GM21360 (cell line): ENCODE data around the gene COL27A1.
"Not testable (repeated sequence)": the region's sequence is repeated elsewhere in the genome, so short reads cannot be mapped to it uniquely, and the experiment has no call there.

Source experiments
- ATAC-seq: cut with Tn5 transposase; IDR thresholded peaks from one replicate; pipeline ENCODE4 v1.9.1; 2021; ENCODE audit warnings: mild to moderate bottlenecking, moderate library complexity; ENCODE audit not compliant: unreplicated experiment

Gene COL27A1

DNA sequence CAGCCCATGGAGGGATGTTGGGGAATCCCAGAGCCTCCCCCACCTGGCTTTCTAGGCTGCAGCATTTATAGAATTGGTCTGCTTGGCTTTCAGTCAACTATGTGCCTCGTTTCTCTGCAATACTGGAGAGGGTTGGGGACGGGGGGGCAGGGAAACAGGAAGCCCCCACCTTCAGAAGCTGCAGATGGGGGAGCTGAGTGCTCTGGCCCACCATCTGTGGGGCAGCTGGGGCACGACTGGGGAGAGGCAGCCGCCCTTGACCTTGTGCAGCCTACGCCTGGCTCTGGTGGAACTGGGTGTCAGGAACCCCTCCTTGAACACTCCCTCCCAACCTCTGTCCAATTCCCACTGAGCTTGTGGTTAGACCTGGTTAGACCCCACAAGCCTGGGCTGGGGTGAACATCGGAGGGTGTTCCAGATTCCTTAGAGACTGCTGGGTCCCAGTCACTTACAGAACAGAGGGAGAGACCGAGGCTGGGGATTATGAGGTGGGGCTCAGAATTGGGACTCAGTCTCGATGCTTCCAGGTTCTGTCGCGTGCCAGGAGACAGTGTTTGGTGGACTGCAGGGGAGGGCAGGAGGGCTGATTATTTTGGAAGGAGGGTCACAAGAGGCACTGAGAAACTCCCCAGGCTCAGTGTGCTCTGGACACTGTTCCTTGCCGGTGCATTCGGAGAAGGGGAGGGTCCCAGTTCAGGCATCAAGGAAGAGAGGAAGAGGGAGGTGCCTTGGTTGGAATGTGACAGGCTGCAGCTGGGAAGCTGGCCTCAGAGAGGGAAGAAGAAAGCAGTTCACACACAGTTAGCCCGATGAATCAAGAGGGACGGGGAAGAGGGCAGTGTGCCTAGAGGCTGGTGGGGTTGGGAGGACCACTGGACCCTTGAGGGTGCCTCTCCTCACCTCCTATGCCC is 25.6 kb downstream of the COL27A1 start:
- ATAC-seq = no peak

DNA sequence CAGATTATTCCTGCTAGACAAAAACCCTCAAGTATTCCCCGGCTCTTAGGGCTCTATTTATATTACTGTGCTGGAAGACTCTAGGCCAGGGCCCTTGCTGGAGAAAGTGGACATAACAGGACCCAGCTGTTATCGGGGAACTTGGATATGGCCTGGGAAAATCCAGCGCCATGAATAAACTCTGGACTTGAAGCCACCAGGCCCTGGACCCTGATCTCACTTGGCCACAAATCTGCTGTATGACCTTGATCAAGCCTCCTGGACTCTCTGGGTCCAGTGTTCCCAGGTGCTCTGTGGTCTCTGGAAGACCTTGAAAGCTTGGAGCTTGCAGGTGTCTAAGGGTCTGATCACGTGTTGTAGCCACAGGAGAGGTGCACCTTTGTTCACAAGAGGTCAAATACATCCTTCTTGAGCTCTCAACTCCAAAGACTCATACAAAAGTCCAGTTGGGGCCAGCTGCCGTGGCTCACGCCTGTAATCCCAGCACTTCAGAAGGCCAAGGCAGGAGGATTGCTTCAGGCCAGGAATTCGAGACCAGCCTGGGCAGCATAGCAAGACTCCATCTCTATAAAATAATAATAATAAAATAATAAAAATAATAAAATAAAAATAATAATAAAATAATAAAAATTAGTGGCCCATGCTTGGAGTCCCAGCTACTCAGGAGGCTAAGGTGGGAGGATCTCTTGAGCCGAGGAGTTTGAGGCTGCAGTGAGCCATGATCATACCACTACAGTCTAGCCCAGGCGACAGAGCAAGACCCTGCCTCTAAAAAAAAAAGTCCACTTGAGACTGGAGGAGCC is 26.5 kb downstream of the COL27A1 start:
- ATAC-seq = no peak

DNA sequence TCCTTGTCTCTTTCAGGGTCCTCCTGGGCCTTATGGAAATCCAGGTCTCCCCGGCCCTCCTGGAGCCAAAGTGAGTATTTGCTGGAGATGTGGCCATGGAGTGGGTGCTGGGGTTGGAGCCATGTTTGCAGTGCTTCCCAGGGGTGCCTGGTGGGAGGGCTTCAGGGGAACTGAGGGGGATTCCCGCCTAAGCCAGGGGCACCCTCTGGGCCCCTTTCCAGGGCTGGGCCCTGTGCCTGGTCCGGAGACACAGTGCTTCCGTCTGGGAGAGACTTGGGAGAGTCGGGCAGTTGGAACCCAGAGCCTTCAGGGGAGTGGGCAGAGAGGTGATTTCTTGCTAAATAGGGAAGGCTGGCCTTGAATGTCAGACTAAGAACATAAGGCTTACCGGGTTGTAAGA is 27.7 kb downstream of the COL27A1 start:
- ATAC-seq = no peak

DNA sequence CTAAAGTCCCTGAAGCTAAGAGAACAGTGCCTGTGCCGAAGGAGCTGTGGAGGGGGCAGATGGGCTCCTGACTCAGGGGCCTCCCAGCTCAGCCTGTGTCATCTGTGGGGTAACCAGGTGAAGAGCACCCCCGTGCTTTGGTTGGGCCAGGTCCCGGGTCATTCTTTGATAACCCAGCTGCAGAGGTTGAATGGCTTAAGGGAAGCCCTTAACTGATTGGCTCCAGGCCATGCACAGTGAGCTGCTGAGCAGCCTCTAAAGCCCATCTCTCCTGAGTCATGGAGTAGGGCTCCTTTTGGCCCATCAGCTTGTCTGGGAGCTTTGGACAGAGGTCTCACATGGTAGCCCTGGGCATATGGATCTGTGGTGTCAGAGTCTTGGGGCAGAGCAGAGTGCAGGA is 28.7 kb downstream of the COL27A1 start:
- no peak for ATAC-seq

DNA sequence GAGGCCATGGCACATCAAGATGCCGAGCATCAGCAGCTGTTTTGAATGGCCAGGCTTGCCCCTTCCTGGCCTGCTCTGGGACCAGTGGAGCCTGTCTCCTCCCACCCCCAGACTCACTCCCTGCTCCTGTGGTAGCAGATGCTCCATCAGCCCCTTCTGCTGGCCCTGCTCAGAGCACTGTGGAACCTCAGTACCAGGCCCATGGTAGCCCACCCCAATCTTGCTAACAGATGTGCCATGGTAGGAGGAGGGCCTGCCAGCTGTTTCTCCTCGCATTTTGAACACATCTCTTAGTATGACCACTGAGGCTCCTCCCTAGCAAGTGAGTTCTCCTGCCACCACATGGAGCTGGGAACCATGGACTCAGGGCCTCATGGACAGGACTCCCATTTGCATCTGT is 29.5 kb downstream of the COL27A1 start:
- ATAC-seq = no peak

DNA sequence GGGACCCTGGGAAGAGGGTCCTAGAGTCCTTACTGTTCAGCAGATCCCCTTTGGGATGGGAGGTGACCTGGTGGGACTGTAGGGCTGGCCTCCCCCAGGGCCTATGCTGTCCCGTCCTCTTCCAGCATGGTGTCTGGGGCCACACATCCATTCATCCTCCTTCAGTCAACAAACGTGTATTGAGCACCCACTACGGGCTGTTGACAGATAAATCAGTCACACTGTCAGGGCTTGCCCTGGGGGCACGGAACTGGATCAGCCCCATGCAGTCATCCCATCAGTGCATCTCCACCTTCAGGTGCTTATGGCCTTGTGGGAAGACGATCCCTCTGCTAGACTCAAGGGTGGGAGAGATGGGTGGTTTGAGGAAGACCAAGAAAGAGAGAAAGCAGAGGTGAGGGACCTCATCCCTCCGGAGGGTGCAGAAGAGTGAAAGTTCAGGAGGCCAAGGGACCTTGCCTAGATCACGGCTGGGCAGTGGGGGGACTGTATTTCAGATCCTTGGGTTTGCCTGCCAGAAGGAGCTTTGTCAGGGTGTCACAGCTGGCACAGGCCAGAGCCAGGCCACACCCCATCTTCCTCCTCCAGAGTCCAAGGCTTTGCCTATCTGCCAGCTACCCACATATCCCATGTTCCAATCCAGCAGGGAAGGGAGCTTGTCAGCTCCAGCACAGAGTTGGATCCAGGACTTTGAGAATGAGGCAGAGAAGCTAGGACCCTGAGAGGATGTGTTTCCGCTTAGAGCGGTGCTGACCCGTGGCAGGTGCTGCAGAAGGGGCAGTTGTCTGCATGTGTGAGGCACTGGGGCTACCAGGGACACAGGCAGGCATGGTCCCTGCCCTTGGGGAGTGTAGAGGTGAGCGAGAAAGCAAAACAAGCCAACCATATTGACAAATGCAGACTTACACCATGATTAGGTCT is 30.5 kb downstream of the COL27A1 start:
- ATAC-seq = no peak

DNA sequence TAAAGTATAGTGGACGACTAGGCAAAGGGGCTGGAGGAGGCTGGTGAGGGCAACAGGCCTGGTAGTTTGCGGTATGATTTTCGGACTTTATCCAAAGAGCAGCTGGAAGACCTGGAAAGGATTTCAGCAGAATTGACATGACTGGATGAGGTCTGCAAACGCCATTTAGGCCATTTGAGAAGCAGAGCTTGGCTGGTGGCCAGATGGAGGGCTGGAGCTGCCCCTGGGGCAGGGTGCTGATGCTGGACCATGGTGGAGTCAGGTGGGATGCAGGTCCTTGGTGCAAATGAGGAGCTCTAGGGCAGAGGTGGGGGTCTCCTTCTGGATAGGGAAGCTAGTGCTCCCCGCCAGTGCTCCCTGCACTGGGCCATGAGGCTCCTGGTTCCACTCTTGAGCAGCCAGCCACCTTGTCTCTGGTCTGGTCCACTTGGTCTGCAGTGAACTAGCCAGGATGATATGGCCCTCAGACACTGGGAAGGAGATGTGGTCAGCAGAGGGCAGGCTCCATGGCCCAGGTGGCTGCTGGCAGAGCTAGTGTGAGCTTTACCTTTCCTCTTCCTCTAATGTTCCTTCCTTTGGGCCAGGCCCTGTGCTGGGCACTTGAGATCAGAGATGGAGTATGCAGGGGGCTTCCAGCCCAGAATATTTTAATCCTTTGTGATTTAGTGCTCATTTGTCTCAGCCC is 31.4 kb downstream of the COL27A1 start:
- no peak for ATAC-seq

DNA sequence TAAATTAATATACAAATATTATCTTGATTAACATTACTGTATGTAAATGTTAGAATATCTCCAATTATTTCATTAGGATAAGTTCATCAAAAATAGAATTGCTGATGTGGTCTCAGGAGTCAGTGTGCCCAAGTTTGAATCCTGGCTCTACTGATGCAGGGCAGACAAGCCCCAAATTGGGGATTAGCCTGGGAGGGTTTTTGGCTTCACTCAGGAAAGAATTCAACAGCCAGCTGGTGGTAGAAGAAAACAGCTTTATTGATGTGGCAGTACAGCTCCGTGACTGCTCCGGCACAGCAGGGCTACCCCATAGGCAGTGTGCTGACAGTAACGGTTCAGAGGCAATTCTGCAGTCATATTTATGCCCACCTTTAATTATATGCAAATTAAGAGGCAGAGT is 32.5 kb downstream of the COL27A1 start:
- no peak for ATAC-seq

DNA sequence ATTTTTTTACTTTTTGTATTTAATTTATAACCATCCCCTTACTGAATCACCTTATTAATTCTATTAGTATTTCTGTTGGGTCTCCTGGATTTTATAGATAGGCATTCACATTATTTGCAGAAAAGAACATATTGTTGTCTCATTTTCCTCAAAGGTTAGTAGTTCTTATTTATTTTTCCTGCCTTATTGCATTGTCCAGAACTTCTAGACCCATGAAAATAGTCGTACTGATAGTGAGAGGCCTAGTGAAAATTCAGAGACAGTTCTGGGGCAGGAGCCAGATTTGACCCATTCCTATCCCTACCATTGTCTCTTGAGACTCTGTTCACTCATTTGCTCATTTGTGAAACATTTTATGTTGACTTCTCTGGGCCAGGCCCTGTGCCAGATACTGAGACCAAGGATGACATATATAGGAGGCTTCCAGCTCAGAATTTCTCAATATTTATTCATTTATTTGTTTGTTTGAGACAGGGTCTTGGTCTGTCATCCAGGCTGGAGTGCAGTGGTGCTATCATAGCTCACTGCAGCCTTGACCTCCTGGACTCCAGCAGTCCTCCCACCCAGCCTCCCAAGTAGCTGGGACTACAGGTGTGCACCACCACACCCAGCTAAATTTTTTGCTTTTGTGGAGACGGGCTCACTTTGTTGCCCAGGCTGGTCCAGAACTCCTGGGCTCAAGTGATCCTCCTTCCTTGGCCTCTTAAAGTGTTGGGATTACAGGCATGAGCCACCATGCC is 34.7 kb downstream of the COL27A1 start:
- no peak for ATAC-seq

DNA sequence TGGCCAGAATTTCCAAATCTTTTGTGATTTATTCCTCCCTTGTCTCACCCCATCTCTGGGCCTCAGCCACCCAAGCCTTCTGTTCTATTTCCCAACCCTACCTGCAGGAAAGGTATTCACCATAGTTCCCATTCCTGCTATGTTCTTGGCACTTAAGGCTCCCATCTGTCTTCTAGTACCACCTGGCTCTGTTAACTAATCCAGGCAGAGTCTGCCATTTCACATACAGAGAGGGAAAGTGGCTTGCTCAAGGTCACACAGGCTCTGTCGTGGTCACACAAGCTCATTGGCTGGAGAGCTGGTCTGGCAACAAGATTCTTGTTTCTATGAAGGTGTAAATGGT is 35.2 kb downstream of the COL27A1 start:
- no peak for ATAC-seq

DNA sequence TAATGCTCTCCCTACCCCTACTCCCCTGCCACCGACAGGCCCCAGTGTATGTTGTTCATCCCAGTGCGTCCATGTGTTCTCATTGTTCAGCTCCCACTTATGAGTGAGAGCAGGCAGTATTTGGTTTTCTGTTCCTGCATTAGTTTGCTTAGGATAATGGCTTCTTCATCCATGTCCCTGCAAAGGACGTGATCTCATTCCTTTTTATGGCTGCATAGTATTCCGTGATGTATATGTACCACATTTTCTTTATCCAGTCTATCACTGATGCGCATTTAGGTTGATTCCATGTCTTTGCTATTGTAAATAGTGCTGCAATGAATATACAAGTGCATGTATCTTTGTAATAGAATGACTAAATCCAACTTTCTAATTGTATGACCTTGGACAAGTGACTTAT is 36.1 kb downstream of the COL27A1 start:
- ATAC-seq = not testable (repeated sequence)

DNA sequence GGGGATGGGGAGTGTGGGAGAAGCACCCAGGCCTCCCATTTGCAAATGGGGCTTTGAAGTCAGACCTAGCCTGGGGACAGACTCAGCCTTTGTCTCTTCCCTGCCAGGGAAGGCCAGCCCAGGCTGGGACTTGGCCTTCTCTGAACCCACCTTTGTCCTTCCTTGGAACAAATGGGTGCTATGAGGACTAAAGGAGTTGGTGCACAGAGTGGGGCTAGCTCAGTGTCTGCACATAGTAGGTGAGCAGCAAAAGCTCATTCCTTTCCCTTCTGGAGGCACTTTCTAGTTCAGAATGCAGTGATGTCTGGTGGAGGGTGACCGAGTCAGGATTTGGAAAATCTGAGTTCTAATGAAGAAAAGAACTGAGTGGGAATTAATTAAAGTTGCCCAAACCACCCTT is 37.2 kb downstream of the COL27A1 start:
- ATAC-seq = no peak

DNA sequence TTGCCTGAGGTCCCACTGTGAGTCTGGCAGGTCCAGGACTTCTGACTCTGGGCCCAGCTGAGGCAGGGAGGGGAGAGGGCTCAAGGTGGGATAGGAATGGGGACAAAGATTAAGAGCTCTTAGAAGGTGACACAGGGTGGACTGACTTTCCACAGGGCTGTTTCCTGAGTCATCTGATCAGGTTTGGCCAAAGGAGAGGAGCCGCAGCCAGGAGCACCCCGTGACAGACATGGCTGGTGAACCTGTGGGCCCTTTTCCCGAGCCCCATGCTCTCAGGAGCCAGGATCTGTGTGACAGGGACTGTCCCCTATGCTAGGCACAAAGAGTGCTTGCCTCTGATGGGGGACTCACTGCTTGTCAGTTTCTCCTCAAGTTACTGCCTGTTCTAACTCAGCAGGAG is 37.8 kb downstream of the COL27A1 start:
- ATAC-seq = no peak

DNA sequence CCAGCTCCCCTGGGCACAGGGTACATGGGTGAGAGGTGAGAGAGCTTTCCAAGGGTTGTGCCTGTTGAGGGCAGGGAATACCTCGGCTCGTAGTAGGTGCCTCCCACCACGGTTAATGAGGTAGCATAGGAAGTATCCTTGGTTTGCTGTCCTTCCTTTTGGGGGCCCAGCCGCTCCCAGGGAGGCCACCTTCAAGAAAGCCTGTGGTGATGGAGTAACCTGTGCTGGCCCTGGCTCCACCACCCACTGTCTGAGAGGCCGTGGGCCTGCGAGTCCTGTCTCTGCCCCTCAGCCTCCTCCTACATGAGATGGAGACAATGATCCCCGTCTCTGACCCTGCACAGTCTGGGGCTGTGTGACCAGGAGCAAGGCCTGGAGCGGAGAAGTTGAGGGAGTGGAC is 40.8 kb downstream of the COL27A1 start:
- ATAC-seq = no peak

DNA sequence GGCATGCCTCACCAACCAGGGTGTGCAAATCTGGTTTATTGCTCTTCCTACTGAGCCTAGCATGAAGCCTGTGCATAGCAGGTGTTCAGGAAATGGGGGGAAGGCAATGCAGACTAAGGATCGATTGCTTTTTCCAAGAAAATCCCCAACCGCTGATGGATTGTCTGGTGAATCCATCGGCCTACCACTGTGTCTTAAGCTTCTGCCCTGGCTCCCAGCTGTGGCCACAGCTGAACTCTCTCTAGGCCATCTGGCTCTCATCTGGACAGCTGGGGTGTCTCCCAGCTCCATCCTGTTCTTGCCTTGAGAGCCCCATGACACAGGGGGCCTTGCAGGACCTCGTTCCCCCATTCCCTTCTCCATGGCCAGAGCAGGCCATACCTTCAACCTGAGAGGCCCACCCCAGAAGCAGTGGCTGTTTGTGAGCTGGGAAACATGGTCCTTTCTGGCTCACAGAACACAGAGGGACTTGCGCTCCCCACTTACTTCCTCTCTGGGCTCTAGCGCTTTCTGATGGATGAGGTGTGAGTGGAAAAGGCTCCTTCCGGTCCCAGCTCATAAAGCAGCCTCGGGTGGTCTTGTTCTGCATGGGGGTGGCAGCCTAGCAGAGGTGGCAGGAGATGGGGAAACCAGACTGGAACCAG is 41.8 kb downstream of the COL27A1 start:
- no peak for ATAC-seq

DNA sequence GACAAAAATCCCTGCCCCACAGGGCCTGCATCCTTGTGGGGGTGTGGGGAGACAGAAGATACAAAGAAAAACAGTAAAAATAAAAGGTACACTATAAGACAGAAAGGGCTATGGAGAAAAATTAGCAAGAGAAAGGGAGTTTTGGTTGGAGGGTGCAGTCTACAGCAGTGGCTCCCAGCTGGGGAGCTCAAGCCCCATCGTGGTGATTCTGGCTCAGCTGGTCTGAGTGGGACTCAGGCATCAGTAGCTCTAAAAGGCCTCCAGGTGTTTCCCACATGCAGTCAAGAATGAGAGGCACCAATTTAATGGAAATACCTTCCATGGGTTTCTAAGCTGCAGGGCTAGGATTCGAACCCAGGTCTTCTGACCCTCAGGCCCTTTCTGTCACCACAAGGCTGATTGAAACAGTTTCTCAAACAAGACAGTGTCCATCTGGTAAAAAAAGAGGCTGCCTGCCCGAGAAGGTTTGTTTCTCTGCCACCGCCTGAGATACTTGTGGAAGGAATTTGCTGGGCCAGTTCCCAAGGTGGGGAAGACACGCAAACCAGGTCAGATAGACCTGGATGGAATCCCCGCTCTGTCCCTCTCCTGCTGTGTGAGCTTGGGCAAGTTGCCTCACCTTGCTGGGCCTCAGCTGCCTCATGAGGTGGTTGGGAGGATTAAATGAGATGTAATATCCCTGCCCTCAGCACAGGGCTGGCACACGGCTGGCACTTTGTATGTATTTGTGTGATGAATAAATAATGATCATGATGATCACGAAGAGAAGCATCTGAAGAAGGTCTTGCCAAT is 43.1 kb downstream of the COL27A1 start:
- no peak for ATAC-seq

DNA sequence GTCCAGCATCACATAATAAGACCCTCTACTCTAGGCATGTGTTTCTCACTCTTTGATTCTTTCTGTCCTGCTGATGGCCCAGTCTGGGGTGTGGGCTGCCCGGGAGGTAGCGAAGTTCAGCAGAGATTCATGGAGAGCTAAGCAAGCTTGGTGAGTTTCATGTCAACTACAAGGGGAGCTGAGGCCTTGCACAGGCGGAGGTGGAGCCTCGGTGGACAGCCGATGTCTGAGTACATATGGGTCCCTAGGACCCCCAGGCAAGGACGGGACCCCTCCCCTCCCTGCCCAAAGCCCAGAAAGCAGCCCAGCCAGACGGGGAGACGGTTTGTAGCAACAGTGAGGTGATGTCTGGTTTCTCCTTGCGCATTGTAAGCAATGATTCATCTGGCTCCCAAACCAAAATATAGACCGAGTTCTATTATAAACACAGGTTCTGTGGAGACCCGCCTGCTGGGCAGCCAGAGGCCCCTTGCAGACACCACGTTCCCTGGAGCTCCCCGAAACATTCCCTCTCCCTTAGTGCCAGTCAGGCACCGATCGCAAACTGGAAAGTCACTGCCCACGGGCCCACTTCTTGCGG is 45.5 kb downstream of the COL27A1 start:
- ATAC-seq = no peak

DNA sequence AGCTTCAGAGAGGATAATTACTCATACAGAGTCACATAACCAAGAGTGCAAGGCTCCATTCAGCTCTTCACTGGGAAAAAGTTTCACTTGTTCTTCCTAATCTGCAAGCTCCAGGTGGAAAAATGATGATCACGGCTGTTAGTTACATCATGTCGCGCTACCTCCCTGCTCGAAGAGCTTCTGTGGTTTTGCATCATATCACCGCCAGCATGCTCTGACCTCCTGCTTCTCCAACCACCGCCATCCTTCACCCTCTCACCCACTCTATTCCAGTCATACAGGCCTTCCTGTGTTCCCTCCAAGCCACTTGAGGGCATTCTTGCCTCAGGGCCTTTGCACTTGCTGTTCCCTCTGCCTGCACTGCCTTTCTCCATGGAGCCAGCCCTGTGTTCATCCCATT is 47.1 kb downstream of the COL27A1 start:
- no peak for ATAC-seq
